Right hindlimb (tissue), 1 donor: Measurements from ENCODE around the gene FAM20C.

ENCODE experiments used
- DNase-seq: peaks from one replicate; pipeline ENCODE4 v3.0.0-alpha.2; 2018

FAM20C gene

GRCh38 chr7:211033-211714, 18.8 kb downstream of the FAM20C start:
- DNase-seq, result no peak

DNA sequence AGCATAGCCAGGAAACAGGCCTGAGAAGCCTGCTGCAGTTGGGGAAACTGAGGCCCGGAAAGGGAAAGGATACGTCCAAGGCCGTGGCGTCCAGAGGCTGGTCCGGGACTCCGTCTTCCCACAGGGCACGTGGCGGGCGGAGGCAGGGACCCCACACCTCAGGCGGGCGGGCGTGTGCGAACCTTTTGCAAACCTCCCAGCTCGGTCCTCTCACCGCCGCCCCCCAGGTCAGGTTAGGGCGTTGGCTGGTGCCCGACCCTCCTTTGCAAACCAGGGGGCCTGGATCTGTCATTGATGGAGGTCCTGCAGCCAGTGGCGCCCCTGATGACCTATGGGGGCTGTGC, 19.3 kb downstream of the FAM20C start:
- DNase-seq, result no peak

GRCh38 chr7:212754-213153, 20.4 kb downstream of the FAM20C start:
- DNase-seq, result no peak

GRCh38 chr7:213324-213993, 21.1 kb downstream of the FAM20C start:
- no peak for DNase-seq

DNA sequence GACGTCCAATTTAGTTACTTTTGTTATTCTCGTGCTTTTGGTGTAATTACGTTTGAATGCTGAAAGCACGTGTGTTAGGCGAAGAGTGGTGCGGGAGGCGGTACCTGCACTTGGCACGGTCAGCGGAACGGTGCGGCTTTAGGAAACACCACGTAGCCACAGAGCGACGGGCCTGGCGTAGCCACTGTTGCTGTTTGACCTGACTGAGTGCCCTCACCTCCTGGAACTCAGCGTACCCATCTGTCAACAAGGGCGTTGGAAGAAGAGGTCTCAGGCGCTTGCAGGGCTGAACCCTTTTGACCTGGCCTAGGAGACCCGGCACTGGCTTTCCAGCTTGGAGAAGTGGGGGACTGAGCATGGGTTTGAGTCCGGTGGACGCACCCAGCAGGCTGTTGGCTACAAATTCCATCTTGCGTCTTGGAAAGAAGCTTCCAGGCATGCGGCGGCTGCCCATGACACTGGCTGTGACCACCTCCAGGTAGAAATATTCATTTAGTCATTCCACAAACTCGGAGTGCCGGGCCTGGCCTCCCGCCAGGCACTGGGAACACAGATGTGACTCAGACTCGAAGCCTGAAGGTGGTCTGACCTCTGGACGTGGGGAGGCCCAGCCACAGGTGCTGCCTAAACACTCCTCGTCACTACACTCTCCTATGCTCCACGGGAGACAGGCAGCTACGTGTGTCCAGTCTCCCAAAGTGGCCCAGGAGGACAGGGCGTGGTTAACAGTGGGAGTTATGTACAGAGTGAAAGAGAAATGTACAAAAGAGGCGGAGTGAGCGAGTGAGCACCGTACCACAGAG, 22.2 kb downstream of the FAM20C start:
- DNase-seq, result no peak

- peak; percentile 89 for DNase-seq
These were observed 24.3 kb downstream of the FAM20C start for GRCh38 chr7:216360-217300.

DNA sequence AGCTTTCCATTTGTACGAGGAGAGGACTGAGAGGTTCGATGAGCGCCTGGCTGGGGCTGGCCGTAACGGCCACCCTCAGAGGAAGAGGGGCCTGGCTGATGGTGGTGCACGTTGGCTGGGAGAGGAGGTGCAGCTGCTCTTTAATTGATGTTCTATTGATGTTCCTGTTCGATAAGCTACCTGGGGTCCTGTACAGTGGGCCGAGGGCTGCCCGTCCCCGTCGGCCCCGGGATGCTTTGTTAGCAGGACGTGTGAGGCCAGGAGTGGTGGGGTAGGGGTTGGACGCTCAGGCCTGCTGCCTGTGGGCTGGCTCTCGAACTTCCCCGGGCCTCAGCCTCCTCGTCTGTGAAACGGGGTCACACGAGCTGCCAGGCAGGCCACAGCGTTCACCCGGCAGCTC, 25.4 kb downstream of the FAM20C start:
- no peak for DNase-seq

DNA sequence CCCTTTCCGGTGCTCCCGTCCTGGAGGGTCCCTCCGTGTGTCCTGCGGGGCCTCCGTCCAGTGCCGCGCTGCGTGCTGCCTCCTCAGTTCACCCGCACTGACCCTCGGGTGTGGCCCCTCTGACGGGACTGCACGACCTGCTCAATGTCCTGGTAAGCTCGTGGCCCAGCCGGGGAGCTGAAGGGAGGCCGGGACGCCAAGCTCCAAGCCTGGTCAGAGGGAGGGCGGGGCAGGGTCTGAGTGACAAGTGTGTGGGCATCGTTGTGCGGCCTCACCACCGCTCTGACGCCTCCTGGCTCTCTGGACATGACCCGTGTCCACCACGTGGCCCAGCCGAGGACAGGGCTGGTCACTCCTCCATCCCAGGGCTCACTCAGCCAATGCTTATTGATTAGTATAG, 25.9 kb downstream of the FAM20C start:
- no peak for DNase-seq

DNA sequence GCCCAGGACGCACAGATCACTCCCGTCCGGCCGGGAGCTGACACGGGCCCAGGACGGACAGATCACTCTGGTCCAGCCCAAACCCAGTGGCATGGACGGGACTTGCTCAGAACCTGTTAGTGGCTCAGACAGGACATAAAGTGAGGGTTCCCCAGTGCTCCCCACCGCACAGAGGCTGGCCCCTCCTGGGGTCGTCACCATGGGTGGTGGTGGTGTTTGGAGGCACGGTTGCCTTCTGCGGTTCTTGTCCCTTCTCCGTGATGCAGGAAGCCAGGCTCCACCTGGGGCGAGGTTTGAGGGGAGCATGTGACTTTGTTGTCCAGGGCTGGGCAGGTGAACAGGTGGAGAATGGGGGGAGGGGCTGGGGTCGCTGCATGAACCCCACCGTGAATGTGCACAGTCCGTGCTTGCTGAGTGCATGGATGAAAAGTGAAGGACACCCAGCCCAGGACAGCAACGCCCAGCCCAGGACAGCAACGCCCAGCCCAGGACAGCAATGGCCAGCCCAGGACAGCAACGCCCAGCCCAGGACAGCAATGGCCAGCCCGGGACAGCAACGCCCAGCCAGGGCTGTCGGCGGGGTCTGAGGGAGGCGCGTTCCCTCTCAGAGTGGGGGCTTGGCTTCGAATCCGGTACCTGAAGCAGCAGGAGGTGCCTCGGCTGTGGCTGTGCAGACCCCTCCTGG, 26.7 kb downstream of the FAM20C start:
- no peak for DNase-seq

- no peak for DNase-seq
These were observed 27.3 kb downstream of the FAM20C start for GRCh38 chr7:219581-220150.

- no peak for DNase-seq
These were observed 27.9 kb downstream of the FAM20C start for GRCh38 chr7:220151-220841.

DNA sequence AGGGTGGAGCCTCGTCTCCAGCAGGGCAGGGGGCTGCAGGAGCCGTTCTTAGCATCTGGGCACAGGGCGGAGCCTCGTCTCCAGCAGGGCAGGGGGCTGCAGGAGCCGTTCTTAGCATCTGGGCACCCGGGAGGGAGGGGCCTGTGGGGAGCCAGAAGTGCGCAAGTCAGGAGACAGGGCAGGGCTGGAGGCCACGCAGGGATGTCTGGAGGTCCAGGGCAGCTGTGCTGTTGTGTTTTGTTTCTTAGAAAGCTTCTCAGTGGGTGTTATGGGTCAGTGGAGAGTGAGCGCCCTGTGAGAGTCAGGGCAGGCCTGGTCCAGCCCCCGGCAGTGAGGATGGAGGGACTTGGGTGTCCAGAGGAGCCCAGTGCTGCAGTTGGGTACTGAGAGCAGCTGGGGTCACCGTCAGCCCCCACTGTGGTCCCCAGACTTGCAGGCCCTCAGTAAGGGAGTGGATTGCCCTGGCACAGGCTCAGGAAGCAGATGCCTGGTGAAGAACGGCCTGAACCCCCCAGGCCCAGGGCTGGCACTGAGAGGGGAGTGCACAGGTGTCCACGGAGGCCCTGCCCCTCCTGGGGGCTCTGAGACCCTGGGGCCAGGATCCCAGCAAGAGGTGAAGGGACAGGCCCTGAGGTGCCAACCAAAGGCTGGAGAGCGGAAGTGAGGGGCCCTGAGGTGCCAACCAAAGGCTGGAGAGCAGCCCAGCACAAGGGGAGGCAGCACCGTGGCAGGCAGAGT, 29.8 kb downstream of the FAM20C start:
- DNase-seq, result no peak

DNA sequence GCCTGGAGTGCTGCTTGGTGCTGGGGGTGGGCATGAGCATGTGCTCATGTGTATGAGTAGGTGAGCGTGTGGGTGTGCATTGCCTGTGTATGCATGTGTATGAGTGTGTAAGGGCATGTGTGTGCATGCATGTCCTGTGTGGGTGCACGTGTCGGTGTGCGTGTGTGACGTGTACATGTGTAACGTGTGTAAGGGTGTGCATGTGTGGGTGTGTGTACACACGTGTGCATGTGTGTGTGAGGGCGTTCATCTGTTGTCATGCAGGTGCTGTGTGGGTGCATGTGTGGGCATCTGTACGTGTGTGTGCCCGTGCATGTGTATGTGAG, 30.3 kb downstream of the FAM20C start:
- no peak for DNase-seq

DNA sequence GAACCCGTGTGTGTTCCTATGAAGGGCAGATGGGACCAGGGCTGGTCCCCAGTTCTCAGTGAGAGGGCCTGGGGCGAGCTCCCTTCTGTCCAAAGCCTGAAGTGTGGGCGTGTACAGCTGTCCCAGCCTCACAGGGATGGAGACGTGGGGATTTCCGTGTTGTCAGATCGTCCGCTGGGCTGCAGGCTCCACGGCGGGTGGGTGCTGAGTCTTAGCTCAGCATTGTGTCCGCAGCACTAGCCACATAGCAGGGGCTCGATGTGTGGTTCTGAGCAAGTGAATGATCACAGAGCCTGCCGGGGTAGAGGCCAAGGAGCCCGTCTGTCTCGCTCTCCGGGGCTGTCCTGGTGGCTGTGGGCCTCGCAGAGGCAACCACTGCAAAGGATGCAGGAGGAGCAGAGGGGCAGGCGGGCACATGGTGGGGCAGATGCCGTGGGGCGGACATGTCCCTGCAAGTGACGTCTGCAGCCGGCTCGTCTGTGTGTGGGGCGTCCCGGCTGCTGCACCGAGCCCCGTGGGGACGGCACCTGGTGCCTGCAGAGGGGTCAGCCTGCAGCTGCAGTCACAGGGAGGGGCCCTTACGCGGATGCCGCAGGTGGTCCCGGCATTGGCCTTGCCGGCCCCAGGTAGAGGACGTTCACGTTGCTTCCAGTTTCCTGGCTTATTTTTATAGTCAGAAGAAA, 30.9 kb downstream of the FAM20C start:
- no peak for DNase-seq

GRCh38 chr7:223861-224260, 31.5 kb downstream of the FAM20C start:
- DNase-seq, result no peak

- peak; percentile 27 for DNase-seq
These were observed 34.0 kb downstream of the FAM20C start for GRCh38 chr7:226281-226895.

GRCh38 chr7:227926-228325, 35.6 kb downstream of the FAM20C start:
- DNase-seq, result no peak

DNA sequence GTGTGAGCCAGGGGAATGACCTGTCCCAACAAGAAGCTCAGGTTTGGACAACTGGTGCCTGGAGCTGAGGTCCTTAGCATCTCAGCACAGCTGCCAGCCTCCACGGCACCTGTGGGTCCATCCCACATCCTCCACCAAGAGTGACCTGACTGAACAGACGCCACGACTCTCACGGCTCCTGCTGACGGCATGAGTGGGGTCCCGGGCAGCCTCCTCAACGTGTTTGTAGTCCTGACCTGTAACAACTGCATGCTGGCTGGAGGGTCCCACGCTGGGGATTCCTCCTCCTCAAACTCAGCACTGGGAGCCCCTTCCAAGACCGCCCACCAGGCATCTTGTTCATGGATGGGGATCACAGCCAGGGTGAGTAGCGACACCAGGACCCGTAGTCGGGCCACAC, 36.2 kb downstream of the FAM20C start:
- no peak for DNase-seq

- DNase-seq, result peak; percentile 94
These were observed 37.0 kb downstream of the FAM20C start for GRCh38 chr7:229184-229964.
